H1 (cell line): ENCODE results near the gene HMCN1. TPM values are rescaled to one million over a fixed set of nuclear protein-coding genes. Genes with fewer than 3 reads are reported as not detected.
A peak's percentile ranks its signal among the peaks of the same experiment; 100 is the strongest.

Experiments
- CTCF ChIA-PET: fragments of 300-600 bp; sonication (Branson Sonifier 250); formaldehyde crosslinking; loops from one replicate; lab custom pipeline; 2021; ENCODE audit not compliant: partially characterized antibody; lab: Charles Lee
- POLR2A ChIA-PET: fragments of 300-600 bp; sonication (Branson Sonifier 250); formaldehyde crosslinking; loops from one replicate; lab custom pipeline; 2021; ENCODE audit warnings: inconsistent platforms; ENCODE audit not compliant: partially characterized antibody; lab: Charles Lee
- DNase-seq, 2 experiments: peaks; one replicate each; pipeline versions ENCODE4 v3.0.0 to v3.0.0-alpha.2; 2010 to 2022; ENCODE audit warnings: low spot score in 2 of 2, low read depth in 1 of 2, mixed read lengths in 1 of 2
- FAIRE-seq: peaks from 2 replicates; lab custom pipeline; 2011; peaks lifted over from hg19 to GRCh38; lab: Jason Lieb, UNC
- H2AFZ ChIP-seq: 2 replicates; pipeline ENCODE4 v1.8.1; 2012; ENCODE audit warnings: low read length, inconsistent platforms
- H2AK5ac ChIP-seq: 2 replicates; pipeline ENCODE4 v1.6.1; 2013; ENCODE audit warnings: low read depth, low read length
- H2BK120ac ChIP-seq: replicated peaks from 2 replicates; pipeline ENCODE3; 2013; ENCODE audit warnings: low read depth, low read length, inconsistent platforms
- H2BK12ac ChIP-seq: 2 replicates; pipeline ENCODE4 v1.6.1; 2013; ENCODE audit warnings: low read depth, low read length
- H2BK15ac ChIP-seq: 2 replicates; pipeline ENCODE4 v1.6.1; 2013; ENCODE audit warnings: low read length
- H2BK20ac ChIP-seq: 2 replicates; pipeline ENCODE4 v1.6.1; 2013; ENCODE audit warnings: low read length
- H2BK5ac ChIP-seq: 2 replicates; pipeline ENCODE4 v1.6.1; 2013; ENCODE audit warnings: low read depth, low read length
- H3K14ac ChIP-seq: 2 replicates; pipeline ENCODE4 v1.6.1; 2013; ENCODE audit warnings: inconsistent platforms; ENCODE audit not compliant: insufficient read length
- H3K18ac ChIP-seq: 2 replicates; pipeline ENCODE4 v1.6.1; 2013; ENCODE audit warnings: low read length; ENCODE audit errors: extremely low read depth
- H3K23ac ChIP-seq: 2 replicates; pipeline ENCODE4 v1.6.1; 2013; ENCODE audit warnings: inconsistent platforms; ENCODE audit not compliant: insufficient read length
- H3K23me2 ChIP-seq: 2 replicates; pipeline ENCODE4 v1.6.1; 2013; ENCODE audit warnings: low read depth, low read length
- H3K27ac ChIP-seq: 2 replicates; pipeline ENCODE4 v1.6.1; 2011; ENCODE audit warnings: low read depth, low read length, inconsistent platforms
- H3K27me3 ChIP-seq, 4 experiments: replicated peaks in 1 of 4; 1 replicate in 1 of 4; 2 replicates in 3 of 4; pipeline versions ENCODE4 v1.6.1 to v1.8.1; 2011 to 2013; ENCODE audit warnings: low read length in 3 of 4, mild to moderate bottlenecking in 3 of 4, inconsistent platforms in 2 of 4, mixed read lengths in 2 of 4, moderate library complexity in 1 of 4; ENCODE audit not compliant: control insufficient read depth in 3 of 4, insufficient read depth in 3 of 4; ENCODE audit errors: extremely low read depth in 1 of 4
- H3K36me3 ChIP-seq, 4 experiments: 2 replicates each; pipeline versions ENCODE4 v1.6.1 to v1.8.1; 2011 to 2013; ENCODE audit warnings: mild to moderate bottlenecking in 4 of 4, low read length in 3 of 4, moderate library complexity in 2 of 4, control low read depth in 1 of 4, inconsistent platforms in 1 of 4; ENCODE audit not compliant: insufficient read depth in 4 of 4, control insufficient read depth in 2 of 4
- H3K4ac ChIP-seq: replicated peaks from 2 replicates; pipeline ENCODE3; 2013; ENCODE audit warnings: low read length, low read depth, mixed read lengths, inconsistent platforms; ENCODE audit not compliant: insufficient read length
- H3K4me1 ChIP-seq, 4 experiments: replicated peaks in 1 of 4; 1 replicate in 1 of 4; 2 replicates in 3 of 4; pipeline versions ENCODE4 v1.6.1 to v1.8.1; 2011 to 2013; ENCODE audit warnings: low read length in 3 of 4, inconsistent platforms in 2 of 4, mixed read lengths in 1 of 4; ENCODE audit not compliant: insufficient read depth in 4 of 4, control insufficient read depth in 3 of 4
- H3K4me2 ChIP-seq, 2 experiments: 2 replicates each; pipeline versions ENCODE4 v1.6.1 to v1.8.1; 2011 to 2013; ENCODE audit warnings: low read depth in 2 of 2, low read length in 2 of 2, control low read depth in 1 of 2, inconsistent platforms in 1 of 2, mild to moderate bottlenecking in 1 of 2; ENCODE audit not compliant: insufficient read depth in 1 of 2
- H3K4me3 ChIP-seq, 4 experiments: fragments of 200-600, 300-600 bp in 1 of 4; sonication (generic), shearing (Covaris generic), sonication (Bioruptor Twin) in 1 of 4; 2 replicates each; pipeline versions ENCODE4 v1.5.1 to v1.8.1; 2011 to 2016; ENCODE audit warnings: low read length in 4 of 4, low read depth in 3 of 4, control low read depth in 2 of 4, inconsistent platforms in 2 of 4, mild to moderate bottlenecking in 2 of 4, mixed read lengths in 1 of 4, moderate library complexity in 1 of 4; ENCODE audit not compliant: insufficient read depth in 2 of 4; ENCODE audit errors: extremely low read depth in 1 of 4
- H3K56ac ChIP-seq: replicated peaks from 2 replicates; pipeline ENCODE3; 2013; ENCODE audit warnings: low read depth, mild to moderate bottlenecking, mixed read lengths, low read length, inconsistent platforms; ENCODE audit not compliant: insufficient read length
- H3K79me1 ChIP-seq: 2 replicates; pipeline ENCODE4 v1.6.1; 2013; ENCODE audit warnings: low read depth, low read length, control low read depth
- H3K79me2 ChIP-seq, 2 experiments: 2 replicates each; pipeline versions ENCODE4 v1.6.1 to v1.8.1; 2012 to 2013; ENCODE audit warnings: low read length in 2 of 2, mild to moderate bottlenecking in 2 of 2, inconsistent platforms in 1 of 2; ENCODE audit not compliant: insufficient read depth in 2 of 2, control insufficient read depth in 1 of 2
- H3K9ac ChIP-seq, 4 experiments: replicated peaks in 1 of 4; 1 replicate in 1 of 4; 2 replicates in 3 of 4; pipeline versions ENCODE4 v1.6.1 to v1.8.1; 2011 to 2013; ENCODE audit warnings: low read depth in 3 of 4, low read length in 3 of 4, control low read depth in 2 of 4, mild to moderate bottlenecking in 2 of 4, moderate library complexity in 2 of 4, inconsistent platforms in 1 of 4; ENCODE audit errors: extremely low read depth in 1 of 4
- H3K9me3 ChIP-seq, 2 experiments: 2 replicates each; pipeline versions ENCODE4 v1.6.1 to v1.8.1; 2012 to 2013; ENCODE audit warnings: mild to moderate bottlenecking in 2 of 2, moderate library complexity in 2 of 2, control low read depth in 1 of 2, inconsistent platforms in 1 of 2, low read depth in 1 of 2, low read length in 1 of 2, mixed read lengths in 1 of 2; ENCODE audit not compliant: insufficient read depth in 2 of 2
- H4K20me1 ChIP-seq, 2 experiments: replicated peaks in 1 of 2; 2 replicates each; pipeline versions ENCODE3 to v1.8.1; 2011 to 2013; ENCODE audit warnings: inconsistent platforms in 2 of 2, low read length in 2 of 2, mild to moderate bottlenecking in 1 of 2; ENCODE audit not compliant: insufficient read depth in 2 of 2, control insufficient read depth in 1 of 2
- H4K5ac ChIP-seq: 2 replicates; pipeline ENCODE4 v1.6.1; 2013; ENCODE audit warnings: low read length, low read depth, mixed read lengths, inconsistent platforms; ENCODE audit not compliant: insufficient read length
- H4K8ac ChIP-seq: 2 replicates; pipeline ENCODE4 v1.8.0; 2013; ENCODE audit warnings: mild to moderate bottlenecking, moderate library complexity, low read length, inconsistent platforms; ENCODE audit not compliant: insufficient read depth; ENCODE audit errors: extremely low read depth
- H4K91ac ChIP-seq: replicated peaks from 2 replicates; pipeline ENCODE3; 2013; ENCODE audit warnings: low read length, mixed read lengths, inconsistent platforms; ENCODE audit not compliant: insufficient read length
- SP4 ChIP-seq: IDR thresholded peaks from 2 replicates; pipeline ENCODE4 v1.6.1; 2012; ENCODE audit warnings: low read length, inconsistent platforms
- polyA plus RNA-seq, 7 experiments: library from polyadenylated mRNA; depleted of rRNA in 3 of 7; stranded (reverse) in 5 of 7; unstranded in 2 of 7; fragments of >200 nt in 5 of 7; fragments of 200-250 nt in 2 of 7; gene quantifications; 1 replicate in 5 of 7; 2 replicates in 1 of 7; 4 replicates in 1 of 7; pipeline versions ENCODE4 v1.2.1 to v1.2.3, GENCODE V29; 2011 to 2013; ENCODE audit warnings: missing spikeins in 2 of 7, mixed read lengths in 2 of 7
- total RNA-seq: library from RNA; stranded (reverse); fragmentation: NEBNext Ultra II Directional; extraction: Animal tissue kit (Norgen Biotek cat#: 25700); gene quantifications from 2 replicates; pipeline ENCODE4 v1.2.1, GENCODE V29; 2021

Gene HMCN1
- total and polyA plus RNA-seq, 2 of the 8 experiments (the other 6 are each of a cell fraction or from before 2014, with no cell fraction given) = 13.8 to 14.6 TPM

DNA sequence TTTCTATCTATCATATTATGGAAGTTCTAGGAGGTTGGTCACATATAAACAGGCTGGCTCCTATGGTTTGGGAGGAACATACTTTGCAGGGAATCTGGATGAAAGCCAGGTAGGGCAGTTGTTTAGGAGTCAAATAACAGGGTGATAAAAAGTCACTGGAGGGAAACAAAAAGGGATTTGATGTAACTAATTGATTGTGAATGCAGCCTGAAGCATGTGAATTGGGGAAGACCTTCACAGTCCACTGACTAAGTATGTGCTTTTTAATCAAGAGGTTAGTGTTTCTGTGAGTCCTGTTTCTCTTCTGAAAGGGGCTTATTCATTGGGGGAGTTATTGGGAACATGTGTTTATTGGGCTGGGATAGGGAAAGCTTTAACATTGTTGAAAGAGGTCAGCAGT is 41.3 kb downstream of the HMCN1 start:
- DNase-seq = no peak
- Histone ChIP-seq H3K36me3 (no peaks in the 10 kb centered on the region), H2BK120ac (no peak overlapping the region), H2BK15ac (no peak overlapping the region), H3K14ac (no peak overlapping the region), H4K91ac (no peak overlapping the region), H4K8ac (no peak overlapping the region), H2AFZ (0 out of 2 replicates have a peak overlapping the region, but pooled peaks have one; percentile 54), H2BK20ac (no peak overlapping the region), H3K23ac (no peak overlapping the region), H3K9ac (no peak overlapping the region), H3K4me2 (no peak overlapping the region), H2AK5ac (no peak overlapping the region), H3K79me1 (no peaks in the 10 kb centered on the region), H4K20me1 (no peaks in the 10 kb centered on the region), H3K4me3 (no peak overlapping the region; a peak in 1 of 8 replicates), H3K79me2 (no peaks in the 10 kb centered on the region), H3K4me1 (peaks cover 0 to 8% (median 2%) of the 10 kb centered on the region in 4 experiments; a peak in 3 of 7 replicates), H2BK12ac (no peak overlapping the region), H3K27me3 (no peaks in the 10 kb centered on the region), H3K27ac (no peak overlapping the region), H3K9me3 (no peaks in the 10 kb centered on the region), H3K23me2 (peaks cover 2% of the 10 kb centered on the region; the same call in 1 of the 2 replicates), H3K4ac (no peak overlapping the region), H3K56ac (no peak overlapping the region), H2BK5ac (no peak overlapping the region), H4K5ac (no peak overlapping the region), H3K18ac (no peak overlapping the region)
- POLR2A ChIA-PET = no interaction called here
- CTCF ChIA-PET = interaction anchor here (1.3 to 1.5 kb wide), 2 partner anchors 56 to 180 kb away, joined by 5 read pairs; no protein-coding TSS in a partner anchor
- no peak for FAIRE-seq
- no peak for TF ChIP-seq SP4
